Parathyroid adenoma (tissue), 2 donors: ENCODE measurements around the gene SLC9C1.

Experiments used
- H2AFZ ChIP-seq: fragments of 300-600 bp; sonication (generic); one replicate; pipeline ENCODE4 v1.7.0; 2017; ENCODE audit warnings: antibody characterized with exemption, mild to moderate bottlenecking
- H3K27ac ChIP-seq: fragments of 300-600 bp; sonication (generic); one replicate; pipeline ENCODE4 v1.7.0; 2017
- H3K27me3 ChIP-seq: fragments of 300-600 bp; sonication (generic); one replicate; pipeline ENCODE4 v1.7.0; 2017; ENCODE audit warnings: low read length; ENCODE audit not compliant: control insufficient read depth, insufficient read depth
- H3K36me3 ChIP-seq: fragments of 300-600 bp; sonication (generic); one replicate; pipeline ENCODE4 v1.7.0; 2017; ENCODE audit warnings: low read length; ENCODE audit not compliant: control insufficient read depth, insufficient read depth
- H3K4me1 ChIP-seq: fragments of 300-600 bp; sonication (generic); one replicate; pipeline ENCODE4 v1.7.0; 2017; ENCODE audit warnings: control low read depth
- H3K4me2 ChIP-seq: fragments of 300-600 bp; sonication (generic); one replicate; pipeline ENCODE4 v1.7.0; 2017; ENCODE audit warnings: low read length
- H3K4me3 ChIP-seq: fragments of 300-600 bp; sonication (generic); one replicate; pipeline ENCODE4 v1.7.0; 2017; ENCODE audit warnings: low read depth, low read length
- H3K79me2 ChIP-seq: fragments of 300-600 bp; sonication (generic); one replicate; pipeline ENCODE4 v1.7.0; 2017; ENCODE audit warnings: control low read depth
- H3K9ac ChIP-seq: fragments of 300-600 bp; sonication (generic); one replicate; pipeline ENCODE4 v1.7.0; 2017; ENCODE audit warnings: mild to moderate bottlenecking
- H3K9me3 ChIP-seq: fragments of 300-600 bp; sonication (generic); one replicate; pipeline ENCODE4 v1.7.0; 2017; ENCODE audit warnings: low read length; ENCODE audit not compliant: control insufficient read depth
- CTCF ChIP-seq: fragments of 300-600 bp; sonication (generic); IDR thresholded peaks from one replicate; pipeline ENCODE4 v1.7.0; 2017; ENCODE audit warnings: antibody characterized with exemption, mild to moderate bottlenecking
- donor health status: primary hyperparathyroidism.

Gene SLC9C1

GRCh38 chr3:112302881-112303763 is 9.1 kb upstream of the SLC9C1 start:
- Histone ChIP-seq H3K27ac (no peak overlapping the region), H3K27me3 (no peaks in the 10 kb centered on the region), H3K36me3 (no peaks in the 10 kb centered on the region), H3K4me1 (no peaks in the 10 kb centered on the region), H3K79me2 (no peaks in the 10 kb centered on the region), H3K4me2 (peak overlapping the region; percentile 71), H3K9ac (no peak overlapping the region), H2AFZ (peak overlapping the region; percentile 83), H3K4me3 (peak overlapping the region; percentile 49), H3K9me3 (no peaks in the 10 kb centered on the region)
- TF ChIP-seq CTCF: no peak

- TF ChIP-seq CTCF: no peak
- H3K36me3 ChIP-seq: no peaks in the 10 kb centered on the region
- H3K27ac ChIP-seq: no peak overlapping the region
- H3K27me3 ChIP-seq: no peaks in the 10 kb centered on the region
- H3K4me2 ChIP-seq: no peak overlapping the region
- no peaks in the 10 kb centered on the region for H3K9me3 ChIP-seq
- H3K79me2 ChIP-seq: no peaks in the 10 kb centered on the region
- H2AFZ ChIP-seq: no peak overlapping the region
- no peaks in the 10 kb centered on the region for H3K4me1 ChIP-seq
- H3K9ac ChIP-seq: no peak overlapping the region
- no peak overlapping the region for H3K4me3 ChIP-seq
Measured at GRCh38 chr3:112302150-112302830, 8.3 kb upstream of the SLC9C1 start.

GRCh38 chr3:112298781-112299180 is 4.8 kb upstream of the SLC9C1 start:
- Histone ChIP-seq H2AFZ (no peak overlapping the region), H3K27ac (no peak overlapping the region), H3K4me1 (no peaks in the 10 kb centered on the region), H3K27me3 (no peaks in the 10 kb centered on the region), H3K9ac (no peak overlapping the region), H3K36me3 (no peaks in the 10 kb centered on the region), H3K4me2 (no peak overlapping the region), H3K79me2 (no peaks in the 10 kb centered on the region), H3K4me3 (no peak overlapping the region), H3K9me3 (no peaks in the 10 kb centered on the region)
- TF ChIP-seq CTCF: no peak

GRCh38 chr3:112297714-112298113 is 3.7 kb upstream of the SLC9C1 start:
- H3K9ac ChIP-seq: no peak overlapping the region
- no peak for TF ChIP-seq CTCF

More at GRCh38 chr3:112297714-112298113, 3.7 kb upstream of the SLC9C1 start:
- H3K4me3 ChIP-seq: no peak overlapping the region
- no peaks in the 10 kb centered on the region for H3K79me2 ChIP-seq
- H3K4me2 ChIP-seq: no peak overlapping the region
- no peaks in the 10 kb centered on the region for H3K9me3 ChIP-seq
- H3K27ac ChIP-seq: no peak overlapping the region
- no peaks in the 10 kb centered on the region for H3K36me3 ChIP-seq
- H3K4me1 ChIP-seq: no peaks in the 10 kb centered on the region
- H3K27me3 ChIP-seq: no peaks in the 10 kb centered on the region
- H2AFZ ChIP-seq: no peak overlapping the region
